Cerebellar cortex (tissue), 1 donor: ENCODE data around the gene MRPL9.

Source experiments
- DNase-seq: peaks from one replicate; pipeline ENCODE4 v3.0.0-alpha.2; 2015; ENCODE audit warnings: low spot score

The MRPL9 gene

GRCh38 chr1:151762941-151763921 is at the start of gene MRPL9:
TSS of gene MRPL9 (minus strand) at chr1:151763496. CDS start at chr1:151763479, 17 bp downstream.
- peak; percentile 84 for DNase-seq

GRCh38 chr1:151811181-151811580 is 47.9 kb upstream of the MRPL9 start:
- no peak for DNase-seq

- DNase-seq, result no peak
These were observed 46.8 kb upstream of the MRPL9 start for GRCh38 chr1:151809985-151810556.

GRCh38 chr1:151809290-151809984 is 46.1 kb upstream of the MRPL9 start:
- DNase-seq, result no peak

- no peak for DNase-seq
These were observed 44.5 kb upstream of the MRPL9 start for GRCh38 chr1:151807766-151808165.

- DNase-seq, result no peak
These were observed 43.8 kb upstream of the MRPL9 start for GRCh38 chr1:151807131-151807530.

- no peak for DNase-seq
These were observed 42.9 kb upstream of the MRPL9 start for GRCh38 chr1:151806170-151806569.

GRCh38 chr1:151805066-151805820 is 41.9 kb upstream of the MRPL9 start, which contains the start of gene LINGO4:
TSS of gene LINGO4 (minus strand) at chr1:151805419. CDS start at chr1:151802704, 2,715 bp downstream.
- DNase-seq, result no peak

GRCh38 chr1:151803915-151804314 is 40.6 kb upstream of the MRPL9 start:
- DNase-seq, result no peak

- DNase-seq, result no peak
These were observed 39.9 kb upstream of the MRPL9 start for GRCh38 chr1:151803164-151803563.

GRCh38 chr1:151802372-151802771 is 39.1 kb upstream of the MRPL9 start:
- DNase-seq, result no peak

- no peak for DNase-seq
These were observed 38.5 kb upstream of the MRPL9 start for GRCh38 chr1:151801846-151802245.

GRCh38 chr1:151801310-151801820 is 38.1 kb upstream of the MRPL9 start:
- no peak for DNase-seq

- no peak for DNase-seq
These were observed 37.5 kb upstream of the MRPL9 start for GRCh38 chr1:151800830-151801229.

GRCh38 chr1:151799179-151800022 is 36.1 kb upstream of the MRPL9 start:
- DNase-seq, result no peak

GRCh38 chr1:151798571-151798970 is 35.3 kb upstream of the MRPL9 start:
- no peak for DNase-seq

GRCh38 chr1:151790940-151791651 is 27.8 kb upstream of the MRPL9 start:
- no peak for DNase-seq

- DNase-seq, result peak; percentile 99
These were observed 27.0 kb upstream of the MRPL9 start, which contains the start of gene TDRKH for GRCh38 chr1:151790071-151790939. TSS of gene TDRKH (minus strand) at chr1:151790500. CDS start at chr1:151783022, 7,478 bp downstream.

GRCh38 chr1:151787689-151788088 is 24.4 kb upstream of the MRPL9 start:
- DNase-seq, result no peak
